Stimulated activated CD8-positive, alpha-beta memory T cell treated with anti-CD3 and anti-CD28 coated beads, Interleukin-15, amount 100 ng/mL, for 4 hours (primary cell): ENCODE measurements around the gene RALB.

ENCODE experiments used
- DNase-seq, 2 donors: peaks; one replicate each; pipeline ENCODE4 v3.0.0-alpha.2; 2020; ENCODE audit warnings: low read depth in 2 of 2

RALB gene

GRCh38 chr2:120252225-120253020 lies at the start of gene RALB:
RALB (plus strand) TSS chr2:120252852; CDS start chr2:120278665, 25,813 bp downstream.
- peak; percentile 95 to 97 for DNase-seq

- no peak for DNase-seq
These were observed 49.2 kb upstream of the RALB start for GRCh38 chr2:120203251-120204021.

DNA sequence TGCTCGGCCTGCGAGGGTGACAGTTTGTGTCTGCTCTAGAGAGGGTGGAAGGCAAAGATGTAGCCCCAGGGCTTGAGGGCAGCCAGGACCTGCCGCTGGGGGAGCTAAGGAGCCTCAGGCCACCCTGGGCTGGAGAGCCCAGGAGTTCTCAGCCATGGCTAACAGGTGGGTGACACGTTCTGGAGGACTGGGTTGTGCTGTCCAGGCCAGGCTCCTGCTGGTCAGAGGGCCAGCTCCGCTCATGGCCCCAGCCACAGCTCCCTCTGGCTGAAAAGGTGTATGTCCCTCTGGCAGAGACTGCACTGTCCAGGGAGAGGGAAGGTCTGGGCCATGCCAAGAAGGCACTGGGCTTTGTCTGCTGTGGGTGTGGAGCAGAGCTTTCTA lies 48.6 kb upstream of the RALB start:
- DNase-seq: no peak

DNA sequence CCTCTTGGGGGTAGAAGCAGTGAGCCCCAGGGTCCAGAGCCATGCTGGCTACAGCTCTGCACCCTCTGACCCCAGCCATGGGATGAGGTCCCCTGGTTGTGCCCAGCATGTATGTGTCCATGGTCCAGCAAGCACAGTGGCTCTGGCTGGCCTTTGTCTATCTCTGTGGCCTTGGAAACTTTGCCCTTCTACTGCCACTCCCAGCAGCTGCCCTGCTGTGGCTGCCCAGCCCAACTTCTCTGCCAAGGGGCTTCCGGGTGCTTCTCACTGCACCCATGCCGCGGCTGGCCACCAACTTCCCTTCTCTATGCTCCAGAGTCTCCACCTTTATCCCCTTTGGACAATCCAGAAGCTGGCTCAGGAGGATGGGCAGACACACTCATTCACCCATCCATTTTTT lies 48.2 kb upstream of the RALB start:
- no peak for DNase-seq

DNA sequence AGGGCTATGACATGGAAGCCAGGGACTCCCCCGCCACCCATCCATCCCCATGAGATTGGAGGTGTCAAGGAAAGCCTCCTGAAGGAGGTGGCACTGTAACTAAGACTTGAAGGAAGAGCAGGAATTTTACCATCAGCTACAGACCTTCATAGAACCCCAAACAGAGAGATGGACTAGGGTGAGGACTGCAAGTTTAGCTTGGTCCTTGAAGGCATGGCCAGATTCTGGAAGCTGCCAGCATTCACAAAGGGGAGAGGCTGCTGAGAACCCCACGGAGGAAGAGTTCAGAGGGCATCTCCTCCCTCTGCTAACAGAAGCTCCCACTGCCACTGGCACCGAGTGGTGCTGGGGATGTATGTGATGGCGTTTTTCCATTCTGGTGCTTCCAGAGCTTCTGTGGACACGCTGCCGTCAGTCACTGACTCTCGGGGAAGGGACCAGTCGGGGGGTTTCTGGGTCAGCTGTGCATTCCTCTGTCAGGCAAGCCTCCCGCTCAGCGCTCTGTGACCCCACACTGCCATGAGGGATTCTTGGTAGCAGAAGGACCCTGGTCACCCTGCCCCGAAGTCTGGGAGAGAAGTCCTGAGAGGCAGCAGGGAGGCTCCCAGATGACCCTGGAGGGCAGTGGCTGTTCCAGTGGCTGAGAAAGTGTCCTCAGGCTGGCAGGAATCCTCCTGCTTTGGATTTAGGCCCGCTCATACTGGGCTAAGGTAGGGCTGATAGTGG lies 47.5 kb upstream of the RALB start:
- DNase-seq: no peak

GRCh38 chr2:120206022-120206581 lies 46.5 kb upstream of the RALB start:
- no peak for DNase-seq

DNA sequence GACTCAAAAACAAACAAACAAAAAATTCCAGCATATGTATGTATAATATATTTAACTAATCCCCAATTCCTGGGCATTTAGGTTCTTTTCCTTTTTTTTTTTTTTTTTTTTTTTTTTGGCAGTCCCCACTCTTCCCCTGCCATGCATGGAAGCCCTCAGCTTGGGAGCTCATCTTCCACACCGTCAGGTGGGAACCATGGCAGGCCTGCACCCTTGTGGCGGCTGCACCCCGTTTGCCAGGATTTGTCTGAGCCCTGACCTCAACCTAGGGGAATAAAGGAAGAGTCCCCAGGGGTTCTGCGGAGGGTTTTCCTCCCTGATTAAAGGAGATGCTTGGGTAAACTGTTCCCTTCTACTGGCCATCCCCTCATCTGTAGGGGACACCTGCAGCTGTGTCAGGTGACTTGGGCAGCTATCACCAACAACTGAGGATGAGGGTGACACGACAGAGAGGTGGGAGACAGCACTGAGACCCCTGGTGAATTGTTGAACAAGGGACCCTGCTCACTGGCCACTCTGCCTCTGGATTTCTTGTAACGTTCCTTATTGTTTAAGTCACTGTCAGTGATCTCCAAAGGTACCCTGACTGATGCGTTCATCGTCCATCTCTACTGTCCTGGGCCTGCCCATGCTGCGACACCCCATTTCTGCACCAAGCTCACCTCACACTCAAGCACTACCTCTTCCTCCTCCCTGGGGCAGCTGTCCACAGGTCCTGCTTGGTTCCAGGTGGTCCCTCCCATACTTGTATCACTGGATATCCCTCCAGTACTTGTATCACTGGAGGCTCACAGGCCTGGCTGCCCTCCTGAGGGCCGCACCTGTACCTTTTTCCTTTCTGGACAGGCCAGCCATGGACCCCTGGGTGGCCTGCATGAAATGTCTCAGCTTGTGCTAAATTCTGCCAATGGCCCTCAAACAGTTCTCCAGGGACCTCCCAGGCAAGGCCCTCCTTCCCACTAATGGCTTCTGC lies 44.0 kb upstream of the RALB start:
- DNase-seq: no peak

DNA sequence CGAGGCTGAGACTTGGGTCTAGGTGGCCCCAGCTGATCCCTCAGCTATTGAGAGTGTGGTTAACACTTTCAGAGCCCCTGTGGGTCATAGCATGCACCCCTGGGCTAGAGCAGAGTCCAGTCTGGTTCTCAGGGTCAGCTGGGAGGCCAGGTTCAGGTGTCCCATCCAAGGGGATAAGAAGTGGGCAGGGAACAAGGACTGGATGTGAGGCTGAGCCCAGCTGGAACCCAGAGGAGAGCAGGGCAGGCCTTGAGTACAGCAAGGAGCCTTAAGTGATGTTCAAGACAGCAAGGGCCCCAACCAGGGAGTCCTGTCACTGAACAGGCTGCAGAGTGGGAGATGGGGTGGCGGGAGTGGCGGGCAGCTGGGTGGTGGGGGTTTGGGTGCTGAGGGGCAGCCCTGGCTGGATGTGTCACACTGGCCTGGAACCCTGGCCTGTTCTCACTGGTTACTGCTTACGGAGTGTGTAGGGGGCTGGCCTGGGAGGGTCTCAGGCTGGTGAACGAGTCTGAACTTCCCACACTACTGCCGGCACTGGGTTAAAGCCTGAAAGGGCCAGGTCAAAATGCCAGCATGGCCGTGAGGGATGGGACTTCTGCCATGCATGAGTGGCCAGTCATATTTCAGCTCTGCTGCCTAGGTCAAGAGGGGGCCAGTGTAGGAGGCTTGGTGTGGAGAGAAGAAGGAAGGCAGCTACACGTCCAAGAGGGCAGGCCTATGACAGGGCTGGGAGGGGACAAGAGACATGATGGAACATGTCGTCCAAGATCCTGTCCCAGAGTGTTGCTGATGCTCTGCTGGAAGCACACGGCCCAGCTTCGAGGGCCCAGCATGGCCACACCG lies 43.0 kb upstream of the RALB start:
- no peak for DNase-seq

GRCh38 chr2:120210270-120210693 lies 42.4 kb upstream of the RALB start:
- no peak for DNase-seq

DNA sequence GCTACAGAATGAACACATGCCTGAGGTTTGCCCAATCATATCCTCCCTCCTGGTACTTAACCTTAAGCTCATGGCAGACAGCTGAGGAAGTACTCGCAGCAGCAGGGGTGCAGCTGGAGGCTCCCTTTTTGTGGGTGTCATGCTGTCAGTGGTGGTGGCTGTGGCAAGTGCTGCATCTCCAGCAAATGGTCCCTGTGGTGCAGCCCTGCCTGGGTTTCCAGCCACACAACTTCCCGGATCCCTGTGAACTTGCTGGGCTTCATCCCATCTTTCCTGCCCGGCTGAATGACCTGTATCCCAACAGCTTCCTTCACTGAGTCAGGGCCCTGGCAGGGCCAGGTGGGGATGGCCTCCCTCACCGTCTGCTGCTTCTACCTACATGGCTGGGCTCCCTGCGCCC lies 34.5 kb upstream of the RALB start:
- DNase-seq: no peak

- DNase-seq: no peak
These were observed 33.4 kb upstream of the RALB start for GRCh38 chr2:120219291-120219690.

DNA sequence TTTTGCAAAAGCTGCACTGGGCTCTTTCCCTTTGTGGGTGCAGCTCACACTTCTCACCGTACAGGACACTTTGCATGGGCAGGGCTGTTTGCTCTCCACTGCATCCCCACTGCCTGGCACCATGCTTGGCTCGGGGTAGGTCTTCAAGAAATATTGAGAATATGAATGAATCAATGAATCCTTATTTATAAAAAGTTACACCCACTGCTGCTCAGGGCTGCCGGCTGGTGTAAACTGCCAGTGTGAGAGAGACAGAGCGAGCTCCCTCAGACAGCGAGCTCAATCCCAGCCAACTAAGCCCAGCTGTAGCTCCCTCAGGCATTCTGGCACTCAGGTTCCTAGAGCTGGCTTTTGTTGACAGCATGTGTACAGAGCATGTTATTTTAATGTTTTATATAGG lies 32.9 kb upstream of the RALB start:
- DNase-seq: no peak

DNA sequence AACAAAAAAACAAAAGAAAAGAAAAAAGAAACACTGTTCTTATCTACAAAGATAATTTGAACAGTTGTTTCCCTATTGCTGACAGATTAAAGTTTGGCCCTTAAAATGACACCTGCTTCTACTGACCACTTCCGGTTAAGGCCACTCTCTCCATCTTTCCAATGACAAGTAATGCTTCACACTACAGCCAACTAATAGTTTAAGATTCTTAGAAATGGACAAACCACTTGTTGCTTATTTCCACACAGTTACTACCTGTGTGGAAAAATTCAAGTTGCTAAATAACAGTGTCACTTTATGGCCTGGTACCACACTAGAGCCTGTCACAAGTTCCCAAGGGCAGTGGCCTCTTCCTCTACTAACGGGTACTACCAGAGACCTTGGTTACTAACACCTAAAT lies 31.9 kb upstream of the RALB start:
- DNase-seq: no peak

GRCh38 chr2:120221616-120222015 lies 31.0 kb upstream of the RALB start:
- no peak for DNase-seq

- no peak for DNase-seq
These were observed 30.2 kb upstream of the RALB start for GRCh38 chr2:120222186-120223033.

- DNase-seq: peak; percentile 80 to 82
These were observed 29.4 kb upstream of the RALB start, which contains the start of gene TMEM185B for GRCh38 chr2:120223034-120223912. TMEM185B (minus strand) TSS chr2:120223400; CDS start chr2:120222976, 424 bp downstream.

GRCh38 chr2:120224256-120224655 lies 28.4 kb upstream of the RALB start:
- no peak for DNase-seq
